Adipose tissue (tissue), 3 donors: ENCODE results near the gene KIF5B. TPM values are rescaled to one million over a fixed set of nuclear protein-coding genes. Genes with fewer than 3 reads are reported as not detected.
"Not testable (repeated sequence)": the region's sequence is repeated elsewhere in the genome, so short reads cannot be mapped to it uniquely, and the experiment has no call there.

ENCODE experiments used
- H3K27ac ChIP-seq: one replicate; pipeline ENCODE4 v1.5.1; 2013; ENCODE audit warnings: low read depth, low read length
- WGBS, 3 donors: extraction: QIAGEN DNeasy Blood & Tissue Kit; methylation state at CpG; one replicate each; pipeline ENCODE4 v1.1.7; 2013; 5-methylcytosine and 5-hydroxymethylcytosine counted together
- polyA plus RNA-seq, 3 donors: library from polyadenylated mRNA; stranded (reverse); fragments of 200-250 nt; gene quantifications; one replicate each; pipeline ENCODE4 v1.2.3, GENCODE V29; 2013
- donor health status: healthy with polysubstance abuse.
- donor health status: Bipolar disorder and iron deficiency.
- donor health status: healthy.

The KIF5B gene
- 10 to 100 TPM; 23.2 to 49.7 (median 47.2) TPM for polyA plus RNA-seq

DNA sequence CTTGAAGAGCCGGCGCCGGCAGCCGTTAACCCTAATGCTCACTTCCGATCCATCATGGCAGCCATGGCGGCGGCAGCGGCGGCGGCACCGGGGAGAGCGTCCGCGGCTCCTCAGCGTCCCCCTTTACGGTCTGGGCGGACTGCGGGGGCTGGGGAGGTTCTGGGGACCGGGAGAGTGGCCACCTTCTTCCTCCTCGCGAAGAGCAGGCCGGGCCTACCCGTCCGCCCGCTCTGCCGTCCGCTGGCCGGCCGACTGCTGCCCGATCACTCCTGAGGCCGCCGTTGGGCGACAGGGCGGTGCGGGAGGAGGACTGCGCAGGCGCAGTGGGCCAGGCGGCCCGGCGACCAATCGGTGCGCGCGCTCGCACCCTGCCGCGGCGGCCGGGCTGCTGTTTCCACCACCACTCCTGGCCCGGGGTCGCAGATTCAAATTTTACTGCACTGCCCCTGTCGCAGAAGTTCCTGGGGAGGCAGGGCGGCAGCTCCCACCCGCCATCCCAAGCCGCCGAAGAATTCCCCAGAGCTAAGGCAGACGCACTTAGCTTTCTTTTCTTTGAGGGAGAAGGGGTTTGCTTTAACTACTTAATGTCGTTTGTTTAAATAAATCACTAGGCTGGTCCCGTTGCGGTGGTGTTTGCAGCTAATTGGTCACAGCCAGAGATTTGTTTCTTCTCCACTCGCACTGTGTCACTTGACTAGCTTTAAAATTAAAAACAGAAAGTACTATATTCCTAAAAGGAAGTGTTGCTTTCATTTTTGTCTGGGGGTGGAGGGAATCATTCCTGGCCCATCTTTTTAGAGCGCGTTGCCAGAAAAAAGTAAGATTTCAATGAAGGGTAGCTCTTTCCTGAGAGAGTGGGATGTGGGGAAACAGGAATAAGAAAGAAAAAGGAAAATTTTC lies at the start of gene KIF5B:
KIF5B (minus strand) TSS at position 290 of the 900 bp plus-strand sequence. CDS start 452 bp downstream, outside the sequence.
- WGBS, 3 donors: 1 to 2% (median 1%) methylated on average over 50 to 63 of the region's 63 CpGs
- no peak within 1 kb of the TSS for H3K27ac ChIP-seq

DNA sequence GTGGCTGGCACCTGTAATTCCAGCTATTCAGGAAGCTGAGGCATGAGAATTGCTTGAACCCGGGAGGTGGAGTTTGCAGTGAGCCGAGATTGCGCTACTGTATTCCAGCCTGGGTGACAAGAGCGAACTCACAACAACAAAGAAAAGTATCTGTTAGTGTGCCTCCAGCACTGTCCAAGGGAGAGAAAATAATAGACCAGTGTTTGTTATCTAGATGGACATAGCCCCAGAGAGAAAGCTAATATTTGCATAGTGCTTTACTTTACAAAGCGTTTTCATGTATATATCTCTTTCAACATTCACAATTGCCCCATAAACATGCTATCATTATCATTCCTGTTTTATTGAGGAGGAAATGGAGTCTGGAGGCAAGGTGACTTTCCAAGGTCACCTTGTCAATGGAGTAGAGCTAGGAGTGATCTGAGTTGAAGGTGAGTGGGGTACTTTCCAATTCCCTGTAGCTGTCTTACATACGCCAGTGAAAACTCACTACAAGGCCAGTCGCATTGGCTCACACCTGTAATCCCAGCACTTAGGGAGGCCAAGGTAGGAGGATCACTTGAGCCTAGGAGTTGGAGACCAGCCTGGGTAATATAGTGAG lies 49.7 kb upstream of the KIF5B start:
- H3K27ac ChIP-seq: no peak overlapping the region
- WGBS, 3 donors: 59 to 94% (median 93%) methylated on average over 7 of the region's 7 CpGs

DNA sequence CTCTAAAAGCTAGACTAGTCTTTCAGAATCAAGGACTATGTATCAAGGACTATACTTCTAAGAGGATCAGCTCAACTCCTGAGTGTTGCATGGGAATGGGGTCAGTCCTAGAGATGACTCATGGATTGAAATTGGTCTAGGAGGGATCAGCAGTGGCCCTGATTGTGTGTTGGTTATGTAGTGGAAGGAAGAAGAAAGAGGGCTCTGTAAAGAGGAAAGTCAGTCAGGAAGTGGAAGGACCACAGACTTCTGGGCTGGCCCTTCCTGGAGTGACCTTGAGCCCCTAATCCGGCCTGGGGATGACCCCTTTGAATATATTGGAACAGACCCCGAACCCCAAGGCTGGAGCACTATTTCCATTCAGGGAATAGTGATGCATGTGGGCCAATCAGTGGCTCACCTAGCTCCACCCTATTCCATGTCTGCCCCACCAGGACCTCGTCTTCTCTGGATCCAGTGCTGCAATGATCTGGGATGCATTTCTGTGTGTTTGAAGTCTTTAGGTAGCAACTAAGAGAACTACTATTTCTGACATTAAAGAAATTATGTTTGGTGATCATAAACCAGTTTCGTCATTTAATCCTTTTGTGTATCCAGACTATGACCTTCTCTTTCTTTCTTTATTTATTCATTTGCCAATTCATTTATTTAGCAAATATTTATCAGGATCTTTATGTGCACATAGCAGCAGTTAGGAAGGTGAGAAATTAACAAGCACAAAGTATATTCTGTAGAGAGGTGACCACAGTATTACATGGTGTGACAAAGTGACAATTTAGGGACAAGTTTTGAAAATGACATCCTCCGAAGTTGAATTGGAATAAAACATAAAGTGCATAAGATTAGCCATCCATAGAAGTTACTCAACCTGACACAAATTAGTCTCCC lies 48.6 kb upstream of the KIF5B start:
- H3K27ac ChIP-seq: no peak overlapping the region
- 74 to 88% (median 81%) methylated on average over 5 of the region's 5 CpGs for WGBS, 3 donors

DNA sequence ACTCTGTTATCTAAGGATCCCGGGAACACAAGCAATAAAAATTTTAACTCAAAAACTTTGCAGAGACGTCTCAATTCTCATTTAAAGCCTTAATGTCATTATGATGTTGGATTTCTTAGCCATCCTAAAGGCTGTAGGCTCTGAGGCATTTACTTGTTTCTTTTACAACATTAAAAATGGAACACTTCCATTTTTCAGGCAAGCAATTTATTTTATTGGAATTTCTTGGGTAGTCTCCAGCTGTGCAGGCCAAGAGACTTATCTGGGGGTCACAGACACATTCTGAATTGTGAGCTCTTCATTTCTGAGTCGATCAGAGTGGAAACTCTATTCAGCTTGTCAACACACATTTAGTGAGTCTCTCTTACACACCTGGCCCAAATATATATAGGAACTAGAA lies 48.0 kb upstream of the KIF5B start:
- WGBS, 3 donors: 55 to 71% (median 58%) methylated on average over 3 of the region's 3 CpGs
- no peak overlapping the region for H3K27ac ChIP-seq

DNA sequence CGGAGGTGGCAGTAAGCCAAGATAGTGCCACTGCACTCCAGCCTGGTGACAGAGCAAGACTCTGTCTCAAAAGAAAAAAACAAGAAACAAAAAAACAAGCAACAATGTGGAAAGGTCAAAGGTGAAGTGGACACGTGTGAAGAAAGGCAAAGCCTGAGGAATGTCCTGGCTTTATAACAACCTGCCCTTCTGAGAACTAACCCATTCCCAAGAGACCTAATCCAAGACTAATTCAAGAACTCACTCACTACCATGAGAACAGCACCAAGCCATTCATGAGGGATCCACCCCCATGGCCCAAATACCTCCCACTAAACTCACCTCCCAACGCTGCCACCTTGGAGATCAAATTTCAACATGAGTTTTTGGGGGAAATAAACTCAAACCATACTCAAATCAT lies 47.5 kb upstream of the KIF5B start:
- 69 to 75% (median 73%) methylated on average over 3 of the region's 3 CpGs for WGBS, 3 donors
- H3K27ac ChIP-seq: no peak overlapping the region

DNA sequence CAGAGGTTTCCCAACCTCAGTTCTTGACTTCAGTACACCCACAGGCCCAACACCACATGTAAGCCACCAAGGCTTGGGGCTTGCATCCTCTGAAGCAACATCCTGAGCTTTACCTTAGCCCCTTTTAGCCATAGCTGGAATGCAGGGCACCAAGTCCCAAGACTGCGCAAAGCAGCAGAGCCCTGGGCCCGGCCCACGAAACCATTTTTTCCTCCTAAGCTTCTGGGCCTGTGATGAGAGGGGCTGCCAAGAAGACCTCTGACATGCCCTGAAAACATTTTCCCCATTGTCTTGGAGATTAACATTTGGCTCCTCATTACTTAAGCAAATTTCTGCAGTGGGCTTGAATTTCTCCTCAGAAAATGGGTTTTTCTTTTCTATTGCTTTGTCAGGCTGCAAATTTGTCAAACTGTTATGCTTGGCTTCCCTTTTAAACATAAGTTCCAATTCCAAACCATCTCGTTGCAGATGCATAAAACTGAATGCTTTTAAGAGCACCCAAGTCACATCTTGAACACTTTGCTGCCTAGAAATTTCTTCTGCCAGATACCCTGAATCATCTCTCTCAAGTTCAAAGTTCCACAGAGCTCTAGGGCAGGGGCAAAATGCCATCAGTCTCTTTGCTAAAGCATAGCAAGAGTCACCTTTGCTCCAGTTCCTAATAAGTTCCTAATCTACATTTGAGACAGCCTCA lies 42.5 kb upstream of the KIF5B start:
- 66 to 97% (median 70%) methylated on average over 4 of the region's 4 CpGs for WGBS, 3 donors
- not testable (repeated sequence) for H3K27ac ChIP-seq

DNA sequence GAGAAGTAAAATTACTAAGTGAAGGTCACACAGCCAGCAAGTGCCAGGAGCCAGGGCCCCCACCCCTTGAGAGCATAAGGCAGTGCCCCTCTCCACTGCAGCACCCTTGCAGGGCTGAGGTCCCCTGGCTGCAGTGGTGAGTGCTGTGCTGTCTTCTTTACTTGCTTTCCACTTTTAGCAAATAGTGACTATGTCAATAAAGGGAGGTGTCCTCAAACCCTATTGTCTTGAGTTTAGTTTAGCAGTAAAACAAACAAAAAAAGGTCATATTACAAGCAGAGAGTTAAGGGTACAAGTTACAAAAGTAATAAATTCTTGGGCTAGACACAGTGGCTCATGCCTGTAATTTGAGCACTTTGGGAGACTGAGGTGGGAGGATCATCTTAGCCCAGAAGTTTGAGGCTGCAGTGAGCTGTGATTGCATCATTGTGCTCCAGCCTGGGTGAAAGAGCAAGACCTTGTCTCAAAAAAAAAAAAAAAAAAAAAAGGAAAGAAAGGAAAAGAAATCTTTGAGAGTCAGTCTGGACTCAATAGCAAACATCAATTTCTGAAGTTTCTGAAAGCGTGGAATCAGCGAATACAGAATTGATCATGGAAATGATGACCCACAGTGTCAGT lies 39.0 kb upstream of the KIF5B start:
- H3K27ac ChIP-seq: no peak overlapping the region
- 98% methylated on average over 2 of the region's 2 CpGs for WGBS, 3 donors

DNA sequence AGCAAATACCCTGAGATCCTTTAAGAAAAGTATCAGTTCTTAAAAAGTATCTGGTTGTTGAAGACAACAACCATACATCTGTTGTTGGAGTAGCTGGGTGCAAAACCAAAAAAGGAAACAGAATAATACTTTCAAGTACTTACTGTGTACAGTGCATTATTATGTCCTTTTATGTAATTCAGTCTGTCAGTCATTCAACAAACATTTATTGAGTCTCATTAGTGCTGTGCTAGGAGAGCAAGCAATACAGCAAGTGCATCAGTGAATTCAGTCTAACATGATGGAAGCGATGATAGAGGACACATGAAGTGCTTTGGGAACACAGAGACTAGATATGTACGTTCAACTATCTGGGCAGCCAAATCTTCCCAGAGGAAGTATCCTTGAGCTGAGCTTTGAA lies 37.4 kb upstream of the KIF5B start:
- 97 to 98% (median 97%) methylated on average over 2 of the region's 2 CpGs for WGBS, 3 donors

DNA sequence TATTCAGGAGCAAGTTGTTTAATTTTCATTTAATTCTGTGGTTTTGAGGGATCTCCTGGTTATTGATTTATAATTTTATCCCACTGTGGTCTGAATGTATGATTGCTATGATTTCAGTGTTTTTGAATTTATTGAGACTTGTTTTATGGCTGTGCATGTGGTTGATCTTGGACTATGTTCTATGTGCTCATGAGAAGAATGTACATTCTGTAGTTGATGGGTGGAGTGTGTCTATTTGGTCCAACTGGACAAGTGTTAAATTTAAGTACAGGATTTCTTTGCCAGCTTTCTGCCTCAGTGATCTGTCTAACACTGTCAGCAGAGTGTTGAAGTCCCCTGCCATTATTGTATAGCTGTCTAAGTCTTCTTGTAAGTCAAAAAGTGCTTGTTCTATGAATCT lies 34.8 kb upstream of the KIF5B start:
- H3K27ac ChIP-seq: no peak overlapping the region

More for the DNA sequence above, 37.4 kb upstream of the KIF5B start:
- no peak overlapping the region for H3K27ac ChIP-seq

DNA sequence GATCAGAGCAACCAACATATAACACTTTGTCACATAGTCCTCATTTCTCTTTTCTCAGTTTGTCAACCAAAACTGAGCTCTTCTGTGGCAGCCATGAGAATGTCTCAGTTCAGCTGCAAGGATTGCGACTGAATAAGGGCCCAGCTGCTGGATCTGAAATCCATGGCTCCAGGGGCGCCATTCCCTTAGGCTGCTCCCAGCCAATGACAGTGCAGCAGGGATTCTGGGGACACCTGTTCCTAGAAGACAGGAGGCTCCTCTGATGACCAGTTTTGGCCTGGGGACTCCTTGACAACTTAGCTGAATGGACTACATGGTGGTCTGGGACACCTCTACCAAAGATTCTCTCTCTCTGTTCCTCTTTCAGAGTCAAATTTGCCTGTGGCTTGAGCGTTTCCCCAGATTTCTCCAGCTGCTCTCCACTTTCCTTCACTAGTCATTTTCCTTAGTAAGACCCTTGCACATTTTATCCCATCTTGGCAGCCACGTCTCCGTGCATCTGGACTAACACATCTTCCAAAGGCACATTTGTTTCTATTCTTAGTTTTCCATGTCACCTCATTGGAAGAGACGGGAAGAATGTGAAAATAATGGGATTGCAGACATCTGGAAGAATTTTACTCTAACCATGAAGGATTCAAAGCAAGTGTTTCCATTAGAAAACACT lies 28.1 kb upstream of the KIF5B start:
- no peak overlapping the region for H3K27ac ChIP-seq
- WGBS, 3 donors: 77 to 88% (median 83%) methylated on average over 6 of the region's 6 CpGs

DNA sequence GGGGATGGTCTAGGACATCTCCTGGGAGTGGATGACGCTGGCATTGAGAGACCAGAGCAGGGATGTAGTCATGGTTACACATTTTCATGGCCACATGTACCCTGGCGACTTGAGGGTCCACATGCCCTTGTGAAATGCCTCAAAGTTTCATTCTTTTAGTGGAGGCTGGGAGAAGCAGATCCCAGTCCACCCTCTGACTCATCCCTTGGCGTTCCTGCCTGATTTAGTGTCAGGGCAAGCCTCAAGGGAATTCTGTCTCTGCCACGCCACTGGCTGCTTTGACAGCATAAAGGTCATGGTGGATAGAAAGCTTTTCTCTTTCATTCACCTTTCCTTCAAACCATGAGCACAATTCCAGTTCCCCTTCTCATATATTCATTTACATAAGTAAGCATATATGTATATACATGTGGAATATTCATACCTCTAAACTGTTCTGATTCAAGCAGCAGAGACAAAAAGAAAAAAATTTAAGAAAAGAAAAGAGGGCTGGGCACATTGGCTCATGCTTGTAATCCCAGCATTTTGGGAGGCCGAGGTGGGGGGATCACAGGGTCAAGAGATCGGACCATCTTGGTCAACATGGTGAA lies 21.8 kb upstream of the KIF5B start:
- WGBS, 3 donors: 44 to 71% (median 57%) methylated on average over 6 of the region's 6 CpGs
- no peak overlapping the region for H3K27ac ChIP-seq

DNA sequence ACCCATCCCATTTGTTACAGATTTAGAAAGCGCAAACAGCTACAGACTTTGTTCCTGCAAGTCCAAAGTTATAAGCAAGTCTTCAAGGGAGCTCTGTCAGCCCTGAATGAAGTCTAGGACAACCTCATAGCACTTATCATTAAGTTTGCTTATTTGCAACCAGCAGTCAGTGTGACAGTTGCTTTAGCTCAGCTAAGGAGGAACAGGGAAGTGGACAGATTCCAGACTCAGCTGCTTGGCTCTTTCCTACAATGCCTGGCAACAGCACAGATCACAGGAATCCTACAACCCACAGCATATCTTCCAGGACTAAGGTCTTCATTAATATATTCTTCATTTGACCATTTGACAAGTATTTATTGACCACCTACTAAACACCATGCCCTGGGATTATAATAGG lies 17.4 kb upstream of the KIF5B start:
- WGBS, 3 donors: 96 to 100% (median 98%) methylated on average over 1 of the region's 1 CpG
- H3K27ac ChIP-seq: no peak overlapping the region

DNA sequence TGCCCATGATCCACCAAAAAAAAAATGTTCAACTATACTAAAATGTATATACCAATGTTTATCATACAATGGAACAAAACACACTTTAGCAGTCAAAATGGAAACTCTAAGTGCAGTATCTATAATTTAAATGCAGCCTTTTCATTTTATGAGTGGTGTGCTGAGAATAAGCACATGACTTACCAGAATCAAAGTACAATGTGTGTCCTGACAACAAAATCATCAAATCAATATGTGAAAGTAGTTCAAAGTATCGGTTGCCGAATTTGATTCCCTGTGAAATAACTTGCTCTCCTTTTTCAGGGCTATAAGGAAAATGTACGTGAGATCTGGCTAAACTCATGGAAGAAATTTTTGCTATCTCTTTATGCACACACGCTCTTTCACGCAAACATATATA lies 16.9 kb upstream of the KIF5B start:
- 79 to 96% (median 95%) methylated on average over 5 of the region's 5 CpGs for WGBS, 3 donors
- no peak overlapping the region for H3K27ac ChIP-seq

DNA sequence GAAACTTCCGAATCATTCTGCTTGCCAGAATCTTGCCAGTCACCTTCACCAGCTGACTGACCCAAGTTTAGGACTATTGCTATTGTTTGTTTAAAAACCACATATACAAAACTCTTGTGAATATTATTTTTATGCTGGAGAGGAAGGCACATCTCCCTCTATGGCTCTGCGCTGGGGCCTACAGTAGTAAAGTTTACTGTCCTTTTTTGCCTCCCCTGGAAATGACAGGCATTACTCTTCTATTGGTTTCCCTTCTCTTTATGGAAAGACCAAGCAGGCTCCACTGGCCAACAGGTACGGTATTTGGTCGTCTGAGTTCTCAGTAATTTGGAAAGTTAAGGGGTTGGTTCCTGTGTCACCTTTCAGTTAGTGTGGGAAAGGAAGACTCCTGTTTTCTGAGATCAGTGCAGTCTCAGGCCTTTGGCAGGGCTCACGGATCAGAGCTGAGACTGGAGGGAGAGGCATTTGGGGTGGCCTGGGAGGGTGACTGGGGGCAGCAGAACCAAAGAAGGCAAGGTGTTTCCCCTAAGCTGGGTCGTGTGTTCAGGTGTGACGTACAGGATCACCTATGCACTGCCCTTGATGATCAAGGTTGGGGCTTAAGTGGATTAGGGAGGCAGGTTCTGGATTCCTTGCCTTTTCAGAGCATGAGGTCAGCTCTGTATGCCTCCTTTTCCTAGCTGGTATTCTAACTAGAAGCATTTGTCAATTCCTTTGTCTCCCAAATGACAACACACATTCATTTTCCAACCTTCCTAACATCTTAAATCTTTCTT lies 16.0 kb upstream of the KIF5B start:
- WGBS, 3 donors: 84 to 88% (median 88%) methylated on average over 7 of the region's 7 CpGs
- no peak overlapping the region for H3K27ac ChIP-seq

DNA sequence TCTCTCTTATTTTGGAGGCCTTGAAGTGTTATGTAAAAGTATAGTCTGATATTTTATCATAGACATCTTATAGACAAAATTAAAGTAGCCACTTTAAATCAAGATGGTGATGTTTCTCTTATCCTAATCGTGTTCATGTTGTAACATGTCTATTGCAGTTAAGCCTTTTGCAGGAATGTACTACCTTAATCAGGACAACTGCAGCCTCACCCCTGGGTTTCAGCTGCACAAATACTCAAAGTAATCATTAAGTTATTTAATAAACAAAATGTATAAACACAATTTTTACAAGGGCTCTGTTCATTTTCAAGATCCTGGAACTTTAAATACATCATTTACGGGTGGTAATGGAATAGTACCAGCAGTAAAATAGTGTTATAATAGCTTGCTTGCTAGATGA lies 14.4 kb upstream of the KIF5B start:
- no peak overlapping the region for H3K27ac ChIP-seq
- 77 to 89% (median 84%) methylated on average over 2 of the region's 2 CpGs for WGBS, 3 donors

DNA sequence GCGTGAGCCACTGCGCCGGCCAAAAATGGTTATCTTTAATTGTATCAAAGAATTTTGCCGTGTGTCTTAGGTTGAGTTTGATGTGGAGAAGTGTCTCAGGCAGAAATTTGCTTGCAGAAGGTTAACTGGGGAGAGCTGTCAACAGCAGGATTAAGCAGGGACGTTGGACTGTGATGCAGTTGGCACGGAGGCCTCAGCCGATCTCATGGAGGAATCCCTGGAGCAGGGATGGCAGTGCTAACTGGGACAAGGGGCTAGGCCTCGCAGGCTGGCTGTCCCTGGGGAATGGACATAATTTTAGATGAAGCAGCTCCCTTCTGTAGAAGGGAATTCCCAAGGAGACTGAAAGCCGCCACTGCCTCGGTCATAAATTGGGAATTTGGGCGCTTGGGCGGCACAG lies 12.3 kb upstream of the KIF5B start:
- H3K27ac ChIP-seq: no peak overlapping the region
- WGBS, 3 donors: 59 to 80% (median 73%) methylated on average over 12 of the region's 12 CpGs
